ENCODE results near the gene SLC19A1.

Gene SLC19A1

GRCh38 chr21:45479691-45480675, 62.3 kb downstream of the SLC19A1 start:
- no peak for DNase-seq (ENCODE audit: low read depth in 2 of 2, low spot score in 1 of 2)

- no peak for DNase-seq (ENCODE audit: low read depth in 2 of 2, low spot score in 1 of 2)
These were observed 63.2 kb downstream of the SLC19A1 start for GRCh38 chr21:45478816-45479669.

GRCh38 chr21:45478115-45478801, 64.0 kb downstream of the SLC19A1 start:
- DNase-seq (ENCODE audit: low read depth in 2 of 2, low spot score in 1 of 2), result peak; percentile 41 to 70

- no peak for DNase-seq (ENCODE audit: low read depth in 2 of 2, low spot score in 1 of 2)
These were observed 64.8 kb downstream of the SLC19A1 start for GRCh38 chr21:45477176-45478114.

GRCh38 chr21:45476582-45476981, 65.7 kb downstream of the SLC19A1 start:
- no peak for DNase-seq (ENCODE audit: low read depth in 2 of 2, low spot score in 1 of 2)

- no peak for DNase-seq (ENCODE audit: low read depth in 2 of 2, low spot score in 1 of 2)
These were observed 66.3 kb downstream of the SLC19A1 start for GRCh38 chr21:45475797-45476570.

GRCh38 chr21:45475004-45475685, 67.1 kb downstream of the SLC19A1 start:
- DNase-seq (ENCODE audit: low read depth in 2 of 2, low spot score in 1 of 2), result no peak

GRCh38 chr21:45474323-45474950, 67.8 kb downstream of the SLC19A1 start:
- no peak for DNase-seq (ENCODE audit: low read depth in 2 of 2, low spot score in 1 of 2)

GRCh38 chr21:45473496-45474322, 68.5 kb downstream of the SLC19A1 start:
- DNase-seq (ENCODE audit: low read depth in 2 of 2, low spot score in 1 of 2), result no peak

GRCh38 chr21:45472445-45473365, 69.5 kb downstream of the SLC19A1 start:
- no peak for DNase-seq (ENCODE audit: low read depth in 2 of 2, low spot score in 1 of 2)

GRCh38 chr21:45471525-45472221, 70.6 kb downstream of the SLC19A1 start:
- no peak for DNase-seq (ENCODE audit: low read depth in 2 of 2, low spot score in 1 of 2)

- DNase-seq (ENCODE audit: low read depth in 2 of 2, low spot score in 1 of 2), result no peak
These were observed 71.3 kb downstream of the SLC19A1 start for GRCh38 chr21:45470773-45471524.

GRCh38 chr21:45470087-45470515, 72.1 kb downstream of the SLC19A1 start:
- no peak for DNase-seq (ENCODE audit: low read depth in 2 of 2, low spot score in 1 of 2)

GRCh38 chr21:45469273-45470086, 72.8 kb downstream of the SLC19A1 start:
- no peak for DNase-seq (ENCODE audit: low read depth in 2 of 2, low spot score in 1 of 2)

Data from stimulated activated CD8-positive, alpha-beta memory T cell treated with anti-CD3 and anti-CD28 coated beads, Interleukin-4, amount 100 ng/mL, for 1 hour (primary cell).